Fibroblast of lung (primary cell): ENCODE measurements around the gene MSMB. TPM values are rescaled to one million over a fixed set of nuclear protein-coding genes. Genes with fewer than 3 reads are reported as not detected.

Source experiments
- DNase-seq, 2 donors: peaks; one replicate each; pipeline versions ENCODE4 v3.0.0 to v3.0.0-alpha.2; 2010; ENCODE audit warnings: low read depth in 2 of 2
- H2AFZ ChIP-seq: 2 replicates; pipeline ENCODE4 v1.5.1; 2012; ENCODE audit warnings: low read length, control low read depth, inconsistent platforms
- H3K27ac ChIP-seq: 2 replicates; pipeline ENCODE4 v1.5.1; 2011; ENCODE audit warnings: low read length, control low read depth; ENCODE audit not compliant: insufficient read depth
- H3K27me3 ChIP-seq: 2 replicates; pipeline ENCODE4 v1.5.1; 2011; ENCODE audit warnings: mild to moderate bottlenecking, low read length; ENCODE audit not compliant: control insufficient read depth, insufficient read depth
- H3K36me3 ChIP-seq: 2 replicates; pipeline ENCODE4 v1.5.1; 2011; ENCODE audit warnings: low read length; ENCODE audit not compliant: control insufficient read depth, insufficient read depth
- H3K4me1 ChIP-seq: 2 replicates; pipeline ENCODE4 v1.5.1; 2011; ENCODE audit warnings: low read length; ENCODE audit not compliant: control insufficient read depth, insufficient read depth; ENCODE audit errors: extremely low read depth
- H3K4me2 ChIP-seq: 2 replicates; pipeline ENCODE4 v1.5.1; 2011; ENCODE audit warnings: low read length, control low read depth; ENCODE audit not compliant: insufficient read depth; ENCODE audit errors: extremely low read depth
- H3K4me3 ChIP-seq, 4 experiments: fragments of 200-600 bp in 1 of 4; sonication (generic) in 1 of 4; replicated peaks in 1 of 4; 2 replicates each; pipeline ENCODE4 v1.5.1; 2011 to 2016; ENCODE audit warnings: low read length in 4 of 4, low read depth in 3 of 4, mild to moderate bottlenecking in 3 of 4, control low read depth in 2 of 4, inconsistent platforms in 1 of 4, mixed read lengths in 1 of 4; ENCODE audit not compliant: insufficient read depth in 1 of 4; ENCODE audit errors: control extremely low read depth in 1 of 4
- H3K79me2 ChIP-seq: 2 replicates; pipeline ENCODE4 v1.5.1; 2012; ENCODE audit warnings: mild to moderate bottlenecking, low read length, inconsistent platforms; ENCODE audit not compliant: control insufficient read depth, insufficient read depth
- H3K9ac ChIP-seq: 2 replicates; pipeline ENCODE4 v1.5.1; 2011; ENCODE audit warnings: mild to moderate bottlenecking, low read length, control low read depth; ENCODE audit not compliant: insufficient read depth
- H3K9me3 ChIP-seq: 2 replicates; pipeline ENCODE4 v1.5.1; 2012; ENCODE audit warnings: low read depth, low read length; ENCODE audit not compliant: control insufficient read depth, insufficient read depth
- H4K20me1 ChIP-seq: 2 replicates; pipeline ENCODE4 v1.5.1; 2011; ENCODE audit warnings: low read length; ENCODE audit not compliant: control insufficient read depth, insufficient read depth; ENCODE audit errors: extremely low read depth
- EZH2 ChIP-seq: IDR thresholded peaks from 2 replicates; pipeline ENCODE4 v1.5.1; 2012; ENCODE audit warnings: low read length, control low read depth, mild to moderate bottlenecking; ENCODE audit errors: missing control alignments
- polyA plus RNA-seq, 2 donors: library from polyadenylated mRNA; depleted of rRNA in 1 of 2; stranded (reverse) in 1 of 2; unstranded in 1 of 2; fragments of >200 nt; gene quantifications; 2 replicates each; pipeline ENCODE4 v1.2.1, GENCODE V29; 2011 to 2012; ENCODE audit warnings: missing spikeins in 1 of 2
- total RNA-seq: library from RNA; depleted of rRNA; stranded (reverse); fragments of >200 nt; gene quantifications from 2 replicates; pipeline ENCODE4 v1.2.1, GENCODE V29; 2014
- TF ChIP-seq, protein P1 (sequence below), 2 donors: IDR thresholded peaks in 1 of 2; conservative IDR thresholded peaks in 1 of 2; 1 replicate in 1 of 2; 2 replicates in 1 of 2; pipeline ENCODE4 v1.5.1; 2011 to 2012; ENCODE audit warnings: low read length in 2 of 2, control low read depth in 1 of 2, inconsistent platforms in 1 of 2, low read depth in 1 of 2, mild to moderate bottlenecking in 1 of 2

The MSMB gene
- total and polyA plus RNA-seq, 2 donors (not counting 1 experiment from before 2014, with no cell fraction given): not detected

DNA sequence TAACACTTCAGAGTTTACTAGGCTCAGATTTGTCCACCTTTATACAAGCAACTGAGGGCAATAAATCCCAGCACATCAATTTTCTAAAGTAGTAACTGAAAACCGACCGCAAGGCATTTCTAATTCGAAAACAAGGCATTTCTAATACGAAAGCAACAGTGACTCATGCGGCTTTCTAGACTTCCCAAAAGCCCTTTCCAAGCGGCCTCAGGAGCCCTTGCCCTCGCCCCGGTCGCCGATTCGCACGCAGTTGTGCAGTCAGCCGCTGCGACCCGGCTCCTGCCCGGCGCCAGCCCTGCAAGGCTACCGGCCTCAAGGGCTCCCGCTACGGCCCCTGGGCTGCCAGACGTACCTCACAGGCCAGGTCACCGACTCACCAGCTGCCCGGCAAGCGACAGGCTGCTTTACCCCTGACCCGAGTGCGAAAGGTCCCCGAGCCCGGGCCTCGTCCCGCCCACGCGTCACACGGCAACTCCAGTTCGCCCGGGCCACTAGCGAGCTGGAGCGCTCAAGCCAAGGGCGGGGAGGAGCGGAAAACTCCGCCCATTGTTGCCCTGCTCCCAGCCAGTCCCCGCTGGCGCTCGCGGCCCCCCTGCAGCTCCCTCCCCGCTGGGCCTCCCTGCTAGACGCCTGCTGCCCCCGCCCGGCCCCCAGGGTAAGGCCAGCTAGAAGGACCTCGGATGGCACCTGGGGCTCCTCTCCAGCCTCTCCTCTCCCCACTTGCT is 22.9 kb downstream of the MSMB start:
- H2AFZ ChIP-seq: peak overlapping the region; percentile 66
- H3K4me1 ChIP-seq: peaks cover 14% of the 10 kb centered on the region
- H3K4me3 ChIP-seq: peak overlapping the region; percentile 63 to 72 (median 66)
- no peaks in the 10 kb centered on the region for H4K20me1 ChIP-seq
- peaks cover 86% of the 10 kb centered on the region for H3K79me2 ChIP-seq
- TF ChIP-seq EZH2: no peak
- TF ChIP-seq, protein P1, sequence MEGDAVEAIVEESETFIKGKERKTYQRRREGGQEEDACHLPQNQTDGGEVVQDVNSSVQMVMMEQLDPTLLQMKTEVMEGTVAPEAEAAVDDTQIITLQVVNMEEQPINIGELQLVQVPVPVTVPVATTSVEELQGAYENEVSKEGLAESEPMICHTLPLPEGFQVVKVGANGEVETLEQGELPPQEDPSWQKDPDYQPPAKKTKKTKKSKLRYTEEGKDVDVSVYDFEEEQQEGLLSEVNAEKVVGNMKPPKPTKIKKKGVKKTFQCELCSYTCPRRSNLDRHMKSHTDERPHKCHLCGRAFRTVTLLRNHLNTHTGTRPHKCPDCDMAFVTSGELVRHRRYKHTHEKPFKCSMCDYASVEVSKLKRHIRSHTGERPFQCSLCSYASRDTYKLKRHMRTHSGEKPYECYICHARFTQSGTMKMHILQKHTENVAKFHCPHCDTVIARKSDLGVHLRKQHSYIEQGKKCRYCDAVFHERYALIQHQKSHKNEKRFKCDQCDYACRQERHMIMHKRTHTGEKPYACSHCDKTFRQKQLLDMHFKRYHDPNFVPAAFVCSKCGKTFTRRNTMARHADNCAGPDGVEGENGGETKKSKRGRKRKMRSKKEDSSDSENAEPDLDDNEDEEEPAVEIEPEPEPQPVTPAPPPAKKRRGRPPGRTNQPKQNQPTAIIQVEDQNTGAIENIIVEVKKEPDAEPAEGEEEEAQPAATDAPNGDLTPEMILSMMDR (conservative IDR thresholded peaks at IDR 0.05 in 1 of 2, IDR thresholded peaks at IDR 0.05 in 1 of 2; ENCODE audit: low read depth in 1 of 2, low read length in 2 of 2): peak in 1 of 2 donors; percentile 23
- peak overlapping the region; percentile 83 for H3K4me2 ChIP-seq
- H3K27ac ChIP-seq: peak overlapping the region; percentile 94
- H3K9ac ChIP-seq: peak overlapping the region; percentile 85
- peak; percentile 91 to 94 for DNase-seq
- H3K36me3 ChIP-seq: no peaks in the 10 kb centered on the region
- H3K27me3 ChIP-seq: no peaks in the 10 kb centered on the region
- H3K9me3 ChIP-seq: no peaks in the 10 kb centered on the region

DNA sequence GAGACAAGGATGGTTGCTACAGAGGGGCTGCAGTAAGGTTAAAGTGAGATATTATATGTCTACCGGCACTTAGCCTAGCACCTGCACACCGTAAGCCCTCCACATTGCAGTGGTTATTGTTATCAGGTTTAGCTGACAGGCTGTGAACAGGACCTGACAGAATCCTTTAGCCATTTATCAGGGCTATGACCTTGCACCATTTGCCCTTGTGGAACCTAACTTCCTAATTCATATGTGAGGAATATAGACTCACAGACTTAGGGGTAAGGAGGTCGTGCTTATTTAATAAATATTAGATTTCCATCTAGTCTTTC is 25.8 kb downstream of the MSMB start:
- Histone ChIP-seq H3K4me2 (no peak overlapping the region), H3K9ac (no peak overlapping the region), H3K27ac (peak overlapping the region; percentile 37), H3K4me3 (no peak overlapping the region), H2AFZ (no peak overlapping the region), H3K9me3 (no peaks in the 10 kb centered on the region), H3K27me3 (no peaks in the 10 kb centered on the region), H4K20me1 (no peaks in the 10 kb centered on the region), H3K36me3 (peaks cover 2% of the 10 kb centered on the region), H3K4me1 (peaks cover 12% of the 10 kb centered on the region), H3K79me2 (peaks cover 85% of the 10 kb centered on the region)
- TF ChIP-seq, protein P1 (conservative IDR thresholded peaks at IDR 0.05 in 1 of 2, IDR thresholded peaks at IDR 0.05 in 1 of 2; ENCODE audit: low read depth in 1 of 2, low read length in 2 of 2): no peak
- no peak for TF ChIP-seq EZH2
- no peak for DNase-seq

DNA sequence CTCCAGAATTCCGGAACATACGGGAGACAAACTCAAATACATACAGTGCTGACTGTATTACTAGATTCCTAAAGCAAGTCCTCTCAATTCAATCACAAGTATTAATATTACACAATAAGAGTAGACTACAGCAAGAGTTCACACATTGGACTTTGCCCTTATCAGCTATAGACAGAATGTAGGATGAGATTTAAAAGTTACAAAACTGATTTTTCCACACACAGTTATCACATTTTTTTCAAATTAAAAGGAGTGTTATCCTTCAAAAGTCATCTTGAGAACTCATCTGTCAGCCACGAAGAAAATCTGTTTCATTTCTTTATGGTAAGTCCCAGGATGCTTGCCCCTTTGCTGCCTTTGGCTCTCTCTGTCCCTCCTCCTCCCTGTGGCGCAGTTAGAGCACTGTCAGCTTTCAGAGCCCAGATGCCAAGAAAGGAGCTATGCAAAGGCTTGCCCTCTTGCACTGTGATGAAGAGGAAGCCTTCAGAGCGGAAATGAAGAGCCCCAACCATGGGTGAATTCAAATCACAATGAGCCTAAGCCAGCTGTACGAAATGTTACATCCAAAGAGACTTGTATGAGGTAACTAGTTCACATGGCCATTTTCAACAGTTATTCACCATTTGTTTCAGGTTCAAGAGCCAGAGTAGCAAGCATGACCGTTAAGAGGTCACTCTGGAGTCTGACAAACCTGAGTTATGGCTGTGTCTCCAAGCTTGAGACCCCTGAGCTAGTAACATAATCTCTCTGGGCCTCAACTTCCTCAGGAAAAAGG is 26.3 kb downstream of the MSMB start:
- peak overlapping the region; percentile 37 for H3K27ac ChIP-seq
- peaks cover 82% of the 10 kb centered on the region for H3K79me2 ChIP-seq
- no peaks in the 10 kb centered on the region for H4K20me1 ChIP-seq
- no peak overlapping the region for H3K9ac ChIP-seq
- no peak for TF ChIP-seq EZH2
- TF ChIP-seq, protein P1 (conservative IDR thresholded peaks at IDR 0.05 in 1 of 2, IDR thresholded peaks at IDR 0.05 in 1 of 2; ENCODE audit: low read depth in 1 of 2, low read length in 2 of 2): no peak
- H2AFZ ChIP-seq: no peak overlapping the region
- peaks cover 16% of the 10 kb centered on the region for H3K4me1 ChIP-seq
- peak overlapping the region; percentile 33 for H3K4me2 ChIP-seq
- no peak overlapping the region for H3K4me3 ChIP-seq
- H3K27me3 ChIP-seq: no peaks in the 10 kb centered on the region
- H3K36me3 ChIP-seq: peaks cover 2% of the 10 kb centered on the region
- H3K9me3 ChIP-seq: no peaks in the 10 kb centered on the region
- DNase-seq: no peak
